GM18499 (cell line): Measurements from ENCODE around the gene HTRA3.

ENCODE experiments used
- ATAC-seq: cut with Tn5 transposase; IDR thresholded peaks from one replicate; pipeline ENCODE4 v1.9.1; 2021; ENCODE audit warnings: moderate number of reproducible peaks; ENCODE audit not compliant: insufficient read depth, unreplicated experiment

HTRA3 gene

DNA sequence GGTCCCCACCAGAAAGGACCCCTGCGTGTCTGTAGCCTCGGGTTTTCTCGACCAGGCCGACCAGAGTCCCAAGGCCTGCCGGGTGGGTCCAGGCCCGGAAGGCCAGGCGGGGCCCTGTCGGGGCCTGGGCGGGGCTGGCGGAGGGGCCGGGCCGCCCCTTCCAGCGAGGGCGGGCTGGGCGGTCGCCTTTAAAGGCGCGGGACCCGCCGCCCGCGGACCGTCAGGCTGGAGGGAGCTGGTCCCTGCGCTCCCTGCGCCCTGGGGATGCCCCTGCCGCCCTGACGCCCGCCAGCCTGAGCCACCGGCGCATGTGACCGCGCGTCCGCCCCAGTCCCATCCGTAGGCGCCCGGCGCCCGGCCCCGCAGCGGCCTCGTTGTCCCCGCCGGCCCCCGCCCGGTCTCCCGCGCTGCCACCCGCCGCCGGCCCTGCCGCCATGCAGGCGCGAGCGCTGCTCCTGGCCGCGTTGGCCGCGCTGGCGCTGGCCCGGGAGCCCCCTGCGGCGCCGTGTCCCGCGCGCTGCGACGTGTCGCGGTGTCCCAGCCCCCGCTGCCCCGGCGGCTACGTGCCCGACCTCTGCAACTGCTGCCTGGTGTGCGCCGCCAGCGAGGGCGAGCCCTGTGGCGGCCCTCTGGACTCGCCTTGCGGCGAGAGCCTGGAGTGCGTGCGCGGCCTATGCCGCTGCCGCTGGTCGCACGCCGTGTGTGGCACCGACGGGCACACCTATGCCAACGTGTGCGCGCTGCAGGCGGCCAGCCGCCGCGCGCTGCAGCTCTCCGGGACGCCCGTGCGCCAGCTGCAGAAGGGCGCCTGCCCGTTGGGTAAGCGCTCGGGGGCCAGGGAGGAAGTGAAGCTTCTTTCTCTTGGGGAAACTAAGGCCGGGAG, at the start of gene HTRA3:
HTRA3 (plus strand) TSS at position 220 of the 883 bp plus-strand sequence; CDS start at position 435, 215 bp downstream.
- no peak for ATAC-seq

DNA sequence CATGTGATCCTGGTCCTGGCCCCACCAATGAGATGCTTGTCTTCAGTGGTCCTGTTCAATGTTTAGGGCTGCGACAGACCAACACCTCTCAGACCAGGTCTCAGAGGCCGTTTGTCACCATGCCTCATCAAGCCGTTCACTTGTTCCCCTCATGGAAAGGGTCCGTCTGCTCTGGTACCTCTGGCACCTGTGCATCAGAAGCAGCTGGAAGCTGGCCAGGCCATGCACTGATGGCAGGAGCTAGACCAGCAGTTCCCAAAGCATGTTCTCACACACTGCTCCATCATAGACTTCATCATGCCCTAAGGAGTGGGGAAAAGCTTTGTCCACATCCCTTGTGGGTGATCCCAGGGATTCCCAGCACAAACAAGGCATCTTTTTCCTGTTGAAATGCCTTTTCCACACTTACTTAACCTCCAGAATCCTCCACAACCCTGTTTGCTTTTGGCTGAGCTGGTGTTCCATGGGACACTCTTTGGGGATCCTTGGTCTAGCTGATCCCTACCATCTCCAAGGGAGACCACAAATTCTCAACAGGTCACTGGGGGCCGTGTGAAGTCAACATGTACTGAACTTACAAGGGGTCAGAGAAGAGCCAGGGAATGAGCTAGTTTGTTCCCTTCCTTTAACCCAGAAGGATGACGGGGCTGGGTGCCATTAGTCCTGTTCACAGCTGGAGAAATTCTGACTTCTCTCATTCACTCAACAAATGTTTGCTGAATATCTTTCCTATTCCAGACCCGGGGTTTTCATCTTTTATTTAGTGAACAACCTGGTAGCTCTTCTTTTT, 48.7 kb upstream of the HTRA3 start:
- ATAC-seq = no peak

GRCh38 chr4:8221476-8221875, 48.1 kb upstream of the HTRA3 start:
- peak; percentile 77 for ATAC-seq

DNA sequence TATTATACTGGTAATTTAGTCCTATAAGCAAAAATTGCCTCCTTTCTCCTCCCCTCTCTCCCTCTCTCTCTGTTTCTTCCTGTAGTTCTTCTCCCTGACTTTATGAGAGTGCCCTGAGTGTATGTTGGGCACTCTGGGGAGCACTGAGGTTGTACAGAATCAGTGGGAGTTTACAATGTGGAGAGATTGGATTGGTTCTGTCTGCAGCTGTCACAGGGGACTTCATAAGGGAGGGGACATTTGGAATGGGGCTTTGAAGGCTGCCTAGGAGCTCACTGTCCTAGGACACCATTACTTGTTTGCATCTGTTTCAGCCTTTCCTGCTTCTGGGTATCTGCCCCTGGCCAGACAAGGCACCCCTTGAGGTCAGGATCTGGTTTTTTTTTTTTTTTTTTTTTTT, 47.6 kb upstream of the HTRA3 start:
- ATAC-seq = no peak

- no peak for ATAC-seq
These were observed 46.8 kb upstream of the HTRA3 start for GRCh38 chr4:8222609-8223388.

GRCh38 chr4:8224267-8224974, 45.1 kb upstream of the HTRA3 start:
- ATAC-seq = no peak

GRCh38 chr4:8224975-8225625, 44.5 kb upstream of the HTRA3 start:
- ATAC-seq = no peak

- ATAC-seq = no peak
These were observed 43.7 kb upstream of the HTRA3 start for GRCh38 chr4:8225706-8226443.

GRCh38 chr4:8227201-8227770, 42.3 kb upstream of the HTRA3 start:
- ATAC-seq = no peak

- no peak for ATAC-seq
These were observed 41.7 kb upstream of the HTRA3 start for GRCh38 chr4:8227771-8228318.

- peak; percentile 70 for ATAC-seq
These were observed 41.0 kb upstream of the HTRA3 start for GRCh38 chr4:8228319-8229250.

DNA sequence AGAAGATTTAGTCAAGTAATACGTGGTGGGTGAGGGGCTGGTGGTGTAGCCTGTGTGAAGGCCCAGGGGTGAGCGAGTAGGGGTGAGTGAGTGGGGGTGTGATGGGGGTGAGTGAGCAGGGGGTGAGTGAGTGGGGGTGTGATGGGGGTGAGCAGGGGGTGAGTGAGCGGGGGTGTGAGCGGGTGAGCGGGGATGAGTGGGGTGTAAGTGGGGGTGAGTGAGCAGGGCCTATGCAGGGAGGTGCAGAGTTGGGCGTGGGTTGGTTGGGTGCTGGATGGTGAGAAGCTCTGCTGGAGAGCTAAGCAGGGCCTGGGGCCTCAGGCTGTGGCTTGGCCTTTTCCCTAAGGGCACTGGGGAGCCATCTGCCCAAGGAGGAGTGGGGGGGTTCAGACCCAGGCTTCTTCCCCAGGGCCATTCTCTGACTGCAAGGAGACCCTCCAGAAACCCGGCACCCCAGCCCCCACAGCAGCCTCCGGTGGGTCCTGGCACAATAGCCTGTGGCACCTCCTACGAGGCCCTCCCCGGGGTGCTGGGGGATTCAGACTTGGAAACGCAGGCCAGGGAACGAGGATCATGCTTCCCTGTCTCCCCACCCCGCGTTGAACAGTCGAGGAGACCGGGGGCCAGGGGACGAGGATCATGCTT, 40.1 kb upstream of the HTRA3 start:
- ATAC-seq = no peak

- no peak for ATAC-seq
These were observed 39.5 kb upstream of the HTRA3 start for GRCh38 chr4:8230033-8230432.

DNA sequence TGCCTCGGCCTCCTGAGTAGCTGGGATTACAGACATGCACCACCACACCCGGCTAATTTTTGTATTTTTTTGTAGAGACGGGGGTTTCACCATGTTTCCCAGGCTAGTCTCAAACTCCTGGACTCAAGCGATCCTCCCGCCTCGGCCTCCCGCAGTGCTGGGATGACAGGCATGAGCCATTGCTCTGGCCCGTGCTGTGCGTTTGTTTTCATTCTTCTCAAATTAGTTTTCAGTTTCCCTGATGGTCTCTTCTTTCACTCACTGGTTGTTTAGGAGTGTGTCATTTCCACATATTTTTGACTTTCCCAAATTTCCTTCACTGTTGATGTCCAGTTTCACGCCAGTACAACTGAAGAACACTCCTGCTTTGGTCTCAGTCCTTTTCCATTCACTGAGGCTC, 38.7 kb upstream of the HTRA3 start:
- no peak for ATAC-seq

DNA sequence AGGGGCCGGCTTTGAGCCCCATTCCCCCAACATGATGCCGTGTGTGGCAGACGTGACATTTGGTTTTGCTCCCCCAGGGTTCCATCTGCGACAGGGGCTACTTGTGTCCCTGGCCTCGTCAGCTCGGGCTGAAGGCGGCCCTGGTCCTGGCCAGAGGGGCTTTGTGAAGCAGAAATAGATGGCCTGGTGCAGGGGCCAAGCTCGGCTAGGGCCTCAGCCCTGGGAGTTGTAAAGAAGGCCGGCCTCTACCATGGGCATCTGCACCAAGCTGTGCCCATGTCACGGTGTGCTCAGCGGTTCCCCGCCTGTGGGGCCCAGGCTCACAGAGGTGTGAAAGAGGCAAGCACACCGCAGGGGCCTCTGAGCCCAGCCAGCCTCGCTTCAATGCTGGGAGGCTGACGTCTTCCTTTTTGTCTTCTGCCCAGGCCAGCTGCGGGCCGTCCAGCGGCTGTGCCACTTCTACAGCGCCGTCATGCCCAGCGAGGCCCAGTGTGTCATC, 38.0 kb upstream of the HTRA3 start:
- no peak for ATAC-seq

- ATAC-seq = no peak
These were observed 36.8 kb upstream of the HTRA3 start for GRCh38 chr4:8232748-8233147.
